GM21360 (cell line): ENCODE results near the gene LGR4.
"Not testable (repeated sequence)": the region's sequence is repeated elsewhere in the genome, so short reads cannot be mapped to it uniquely, and the experiment has no call there.

Experiments
- ATAC-seq: cut with Tn5 transposase; IDR thresholded peaks from one replicate; pipeline ENCODE4 v1.9.1; 2021; ENCODE audit warnings: mild to moderate bottlenecking, moderate library complexity; ENCODE audit not compliant: unreplicated experiment

LGR4 gene

DNA sequence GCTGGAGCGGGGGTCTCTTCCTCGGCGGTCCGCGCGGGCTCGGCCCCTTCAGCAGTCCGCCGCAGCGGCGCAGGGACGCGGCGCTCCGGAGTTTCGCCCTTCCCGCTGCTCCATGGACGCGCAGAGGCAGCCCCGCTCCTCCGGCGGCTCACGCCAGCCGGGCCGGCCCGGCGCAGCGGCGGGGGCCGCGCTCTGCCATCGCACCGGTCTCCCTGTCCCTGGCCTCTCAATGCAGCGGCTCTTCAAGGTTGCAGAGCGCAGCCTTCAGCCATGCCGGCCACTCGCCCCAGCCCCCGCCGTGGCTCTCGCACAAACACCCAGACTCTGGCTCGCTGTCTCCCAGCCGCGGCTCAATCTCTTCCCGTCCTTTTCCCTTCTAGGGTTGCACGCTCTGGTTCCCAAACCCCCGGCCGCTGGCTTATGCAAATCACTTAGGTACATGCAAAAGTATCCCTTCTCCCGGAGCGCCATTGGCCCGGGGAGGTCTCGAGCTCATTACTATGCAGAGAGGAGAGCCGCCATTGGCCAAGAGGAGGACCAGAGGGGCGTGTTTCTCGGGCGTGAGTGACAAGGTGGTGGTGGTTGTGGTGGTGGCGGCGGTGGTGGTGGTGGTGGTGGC is at the start of gene LGR4:
LGR4 (minus strand) TSS at position 393 of the 619 bp plus-strand sequence. CDS start 488 bp downstream, outside the sequence.
- ATAC-seq: peak; percentile 88

- no peak for ATAC-seq
Measured at GRCh38 chr11:27520226-27520625, 47.6 kb upstream of the LGR4 start.

- ATAC-seq: no peak
Measured at GRCh38 chr11:27518518-27518917, 45.9 kb upstream of the LGR4 start.

DNA sequence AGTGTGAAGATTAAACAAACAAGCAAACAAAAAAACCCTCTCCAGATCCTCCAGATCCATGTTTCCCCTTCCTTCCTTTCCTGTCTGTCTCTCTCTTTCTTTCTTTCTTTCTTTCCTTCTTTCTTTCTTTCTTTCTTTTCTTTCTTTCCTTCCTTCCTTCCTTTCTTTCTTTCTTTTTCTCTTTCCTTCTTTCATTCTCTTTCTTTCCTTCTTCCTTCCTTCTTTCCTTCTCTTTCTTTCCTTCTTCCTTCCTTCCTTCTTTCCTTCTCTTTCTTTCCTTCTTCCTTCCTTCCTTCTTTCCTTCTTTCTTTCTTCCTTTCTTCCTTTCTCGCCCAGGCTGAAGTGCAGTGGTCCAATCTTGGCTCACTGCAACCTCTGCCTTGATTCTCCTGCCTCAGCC is 44.9 kb upstream of the LGR4 start:
- ATAC-seq: not testable (repeated sequence)

- ATAC-seq: no peak
Measured at GRCh38 chr11:27514558-27514957, 42.0 kb upstream of the LGR4 start.

DNA sequence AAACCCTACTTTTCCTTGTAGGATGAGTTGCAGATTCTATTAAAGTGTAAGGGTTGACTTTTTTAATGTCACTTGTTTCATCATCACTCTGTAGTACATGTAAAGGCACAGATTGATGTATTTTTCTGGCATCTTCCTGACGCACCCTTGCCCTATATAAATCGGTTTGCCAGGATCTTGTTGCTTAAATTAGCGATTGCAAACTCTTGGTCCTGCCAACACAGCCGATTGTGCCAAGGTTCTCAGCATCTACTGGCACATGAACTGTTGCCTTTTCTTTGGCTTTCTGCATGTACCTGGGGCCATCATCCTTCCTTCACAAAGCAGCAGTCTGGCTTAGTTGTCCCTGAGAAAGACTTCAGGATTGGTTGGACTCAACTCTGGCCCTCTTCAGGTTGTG is 41.5 kb upstream of the LGR4 start:
- no peak for ATAC-seq

DNA sequence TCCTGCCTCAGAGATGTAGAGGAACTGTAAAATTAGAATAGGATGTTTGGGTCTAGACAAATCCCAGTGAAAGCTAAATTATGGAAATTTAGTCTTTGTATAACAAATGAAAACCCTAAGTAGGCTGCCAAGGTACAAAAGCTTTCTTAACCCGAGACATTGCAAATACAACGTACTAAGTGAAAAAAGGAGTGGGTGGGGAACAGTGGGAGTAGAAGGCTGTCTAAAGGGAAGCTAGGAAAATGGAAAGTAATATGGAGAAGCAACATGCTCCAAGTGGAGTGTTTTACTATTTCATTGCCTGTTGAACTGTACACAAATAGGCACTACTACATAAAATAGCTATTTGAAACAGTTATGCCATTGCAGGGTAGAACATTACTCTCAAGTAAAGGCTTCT is 40.8 kb upstream of the LGR4 start:
- no peak for ATAC-seq

- ATAC-seq: no peak
Measured at GRCh38 chr11:27512238-27512637, 39.6 kb upstream of the LGR4 start.

GRCh38 chr11:27509908-27510307 is 37.3 kb upstream of the LGR4 start:
- ATAC-seq: no peak

DNA sequence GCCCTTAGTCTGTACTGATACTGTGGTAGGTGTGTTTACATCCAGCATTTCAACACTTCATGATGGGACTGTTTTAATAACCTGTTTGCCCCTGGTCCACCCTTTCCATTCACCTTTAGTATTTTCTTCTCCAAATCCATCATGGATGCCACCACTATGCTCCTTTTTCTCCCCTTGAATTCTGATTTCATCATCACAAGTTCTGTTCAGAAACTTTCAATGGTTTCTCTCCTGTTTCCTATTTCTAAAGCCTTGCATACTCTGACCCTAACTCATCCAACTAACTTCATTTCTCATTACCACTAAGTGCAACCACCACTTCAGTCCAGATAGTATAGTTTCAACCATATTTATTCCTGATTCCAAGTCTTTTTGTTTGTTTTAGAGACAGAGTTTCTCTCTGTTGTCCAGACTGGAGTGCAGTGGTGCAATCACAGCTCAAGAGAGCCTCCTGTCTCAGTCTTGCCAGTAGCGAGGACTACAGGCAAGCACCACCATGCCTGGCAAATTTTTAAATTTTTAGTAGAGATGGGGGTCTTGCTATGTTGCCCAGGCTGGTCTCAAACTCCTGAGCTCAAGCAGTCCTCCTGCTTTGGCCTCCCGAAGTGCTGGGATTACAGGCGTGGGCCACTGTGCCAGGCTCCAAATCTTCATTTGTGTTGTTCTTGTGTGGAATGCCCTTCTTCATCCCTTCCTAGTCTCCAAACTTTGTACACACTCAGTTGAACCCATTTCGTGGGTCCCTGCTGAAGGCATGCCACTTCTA is 35.1 kb upstream of the LGR4 start:
- ATAC-seq: no peak

DNA sequence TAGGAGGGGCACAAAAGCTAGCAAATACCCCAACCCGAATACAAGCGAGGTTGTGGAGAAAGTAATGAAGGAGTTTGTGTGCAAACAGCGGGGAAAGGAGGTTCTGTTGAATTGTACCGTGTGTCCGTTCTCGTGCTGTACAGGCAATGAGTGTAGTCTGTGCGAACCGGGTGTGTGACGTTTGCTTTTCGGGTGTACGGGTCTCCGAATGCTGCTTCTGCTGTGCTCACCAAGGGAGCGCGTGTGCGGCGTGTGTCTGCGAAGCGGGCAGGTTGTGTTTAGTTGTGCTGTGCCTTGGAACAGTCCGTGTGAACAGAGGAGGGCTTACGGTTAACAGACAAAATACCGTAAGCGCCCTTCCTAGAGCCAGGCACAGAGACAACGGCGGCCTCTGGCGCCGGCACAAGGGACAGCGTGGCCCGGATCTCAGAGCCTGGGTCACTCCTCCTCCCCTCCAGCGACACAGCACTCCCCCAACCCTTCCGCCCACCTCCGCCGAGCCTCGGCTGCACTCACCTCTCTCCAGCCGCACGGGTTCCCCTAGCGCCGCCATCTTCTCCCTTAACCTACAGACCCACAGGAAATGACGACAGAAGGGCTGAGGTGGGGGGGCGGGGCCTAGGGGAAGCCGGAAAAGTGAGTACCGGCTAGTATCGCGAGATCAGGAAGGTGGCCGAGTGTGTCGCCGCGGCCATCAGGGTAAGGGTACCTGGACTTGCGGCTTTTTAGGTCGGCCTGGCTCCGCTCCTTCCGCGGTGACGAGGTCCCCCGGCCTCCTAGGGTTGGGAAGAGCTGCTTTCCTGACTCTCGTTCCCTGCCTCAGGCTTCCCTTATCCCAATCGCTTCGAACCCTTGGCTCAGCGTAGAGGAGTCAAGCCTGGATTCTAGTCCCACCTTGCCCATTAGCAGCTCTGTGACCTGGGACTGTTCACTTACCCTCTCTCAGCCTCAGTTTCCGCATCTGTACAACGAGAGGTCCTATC is 33.9 kb upstream of the LGR4 start, which contains the start of gene LIN7C:
LIN7C (minus strand) TSS at position 570 of the 983 bp plus-strand sequence; CDS start at position 553, 17 bp downstream.
- peak; percentile 94 for ATAC-seq

DNA sequence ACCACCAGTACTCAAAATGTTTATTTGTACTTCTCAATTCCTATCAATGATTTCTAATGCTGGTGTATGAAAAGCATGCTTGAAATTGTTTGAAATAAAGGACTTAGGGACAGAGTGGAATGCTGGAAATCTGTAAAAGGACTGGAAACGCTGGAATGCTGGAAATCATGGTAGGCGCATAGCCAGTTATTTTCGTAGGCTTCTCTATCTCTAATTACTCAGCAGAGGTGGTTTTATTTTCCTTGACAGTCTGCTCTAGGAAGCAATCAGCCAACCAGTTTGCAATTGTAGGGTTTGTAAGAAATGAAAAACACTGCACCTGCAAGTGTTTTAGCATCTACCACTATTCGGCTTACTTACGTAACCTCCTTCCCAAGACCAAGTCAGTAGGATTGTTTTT is 33.2 kb upstream of the LGR4 start:
- peak; percentile 3 for ATAC-seq

- ATAC-seq: no peak
Measured at GRCh38 chr11:27504205-27504604, 31.6 kb upstream of the LGR4 start.

- no peak for ATAC-seq
Measured at GRCh38 chr11:27501100-27501499, 28.5 kb upstream of the LGR4 start.

- no peak for ATAC-seq
Measured at GRCh38 chr11:27497911-27498310, 25.3 kb upstream of the LGR4 start.

DNA sequence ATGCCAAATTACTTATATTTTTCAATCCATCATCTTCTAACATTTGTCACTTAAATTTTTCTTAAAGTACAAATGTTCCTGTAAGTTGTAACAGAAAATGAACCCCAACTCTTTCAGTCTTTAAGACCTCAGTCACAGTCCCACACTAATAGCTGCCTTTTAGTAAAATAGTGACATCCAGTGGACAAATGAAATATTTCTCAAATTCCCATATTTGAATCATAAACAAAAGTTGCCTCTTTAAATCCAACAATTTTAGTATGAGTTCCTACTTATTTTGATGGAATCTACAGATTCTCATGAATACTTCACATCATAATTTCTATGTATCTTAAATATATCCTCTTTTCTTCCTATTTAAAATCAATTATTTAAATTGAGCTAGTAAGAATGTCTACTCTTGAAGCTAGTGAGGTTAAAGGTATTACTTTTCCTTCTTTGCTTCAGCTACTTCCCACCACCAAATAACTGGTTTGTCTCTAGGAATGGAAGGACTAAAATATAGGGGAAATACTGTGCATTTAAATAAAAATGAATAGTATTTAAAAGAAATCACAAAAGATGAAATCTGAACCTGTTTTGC is 24.8 kb upstream of the LGR4 start:
- ATAC-seq: peak; percentile 66

- no peak for ATAC-seq
Measured at GRCh38 chr11:27496461-27496860, 23.9 kb upstream of the LGR4 start.

DNA sequence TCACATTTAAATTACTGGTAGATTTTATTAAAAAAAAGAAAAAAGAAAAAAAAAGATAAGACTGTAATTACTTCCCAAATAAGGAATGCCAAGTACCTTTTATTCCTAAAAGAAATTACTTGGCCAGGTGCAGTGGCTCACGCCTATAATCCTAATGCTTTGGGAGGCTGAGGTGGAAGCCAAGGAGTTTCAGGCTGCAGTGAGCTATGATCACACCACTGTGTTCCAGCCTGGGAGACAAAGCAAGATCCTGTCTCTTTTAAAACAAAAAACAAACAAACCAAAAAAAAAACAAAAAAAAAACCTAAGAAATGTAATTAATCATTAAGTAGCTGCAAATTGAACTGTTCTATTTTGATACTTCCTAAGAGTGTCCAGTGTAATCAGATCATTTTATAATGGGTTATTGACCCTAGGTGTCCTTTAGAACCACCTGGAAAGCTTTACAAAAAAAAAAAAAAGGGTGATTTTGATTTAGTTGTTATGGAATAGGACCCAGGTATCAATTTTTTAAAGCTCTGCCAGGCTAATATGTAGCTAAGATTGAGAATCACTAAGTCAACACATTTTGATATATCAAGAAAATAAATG is 23.2 kb upstream of the LGR4 start:
- ATAC-seq: no peak

DNA sequence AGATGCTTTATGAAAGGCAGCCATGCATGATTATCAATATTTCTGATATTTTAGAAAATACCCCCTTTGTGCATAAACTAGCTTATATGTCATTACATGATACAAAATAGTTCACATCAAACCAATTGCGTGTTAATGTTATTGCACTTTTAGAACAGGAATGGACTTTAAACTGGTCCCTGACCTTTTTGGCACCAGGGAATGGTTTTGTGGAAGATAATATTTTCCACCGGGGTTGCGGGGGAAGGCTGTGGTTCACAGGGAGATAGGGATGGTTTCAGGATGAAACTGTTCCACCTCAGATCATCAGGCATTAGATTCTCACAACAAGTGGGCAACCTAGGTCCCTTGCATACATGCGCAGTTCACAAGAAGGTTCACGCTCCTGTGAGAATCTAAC is 16.5 kb upstream of the LGR4 start:
- no peak for ATAC-seq

GRCh38 chr11:27487706-27488105 is 15.1 kb upstream of the LGR4 start:
- ATAC-seq: no peak
